Bone marrow (tissue), 2 donors: ENCODE data around the gene MORC3.
"Not testable (repeated sequence)": the region's sequence is repeated elsewhere in the genome, so short reads cannot be mapped to it uniquely, and the experiment has no call there.

Experiments
- DNase-seq, 2 donors: peaks; one replicate each; lab custom pipeline; 2025; lab: John Stamatoyannopoulos, UW

The MORC3 gene

GRCh38 chr21:36319767-36320420 lies at the start of gene MORC3:
TSS of gene MORC3 (plus strand) at chr21:36320197. CDS start at chr21:36320265, 68 bp downstream.
- DNase-seq: peak; percentile 94 to 99

- DNase-seq: not testable (repeated sequence)
Measured at GRCh38 chr21:36270786-36271695, 49.0 kb upstream of the MORC3 start.

- DNase-seq: no peak
Measured at GRCh38 chr21:36274128-36274527, 45.9 kb upstream of the MORC3 start.

DNA sequence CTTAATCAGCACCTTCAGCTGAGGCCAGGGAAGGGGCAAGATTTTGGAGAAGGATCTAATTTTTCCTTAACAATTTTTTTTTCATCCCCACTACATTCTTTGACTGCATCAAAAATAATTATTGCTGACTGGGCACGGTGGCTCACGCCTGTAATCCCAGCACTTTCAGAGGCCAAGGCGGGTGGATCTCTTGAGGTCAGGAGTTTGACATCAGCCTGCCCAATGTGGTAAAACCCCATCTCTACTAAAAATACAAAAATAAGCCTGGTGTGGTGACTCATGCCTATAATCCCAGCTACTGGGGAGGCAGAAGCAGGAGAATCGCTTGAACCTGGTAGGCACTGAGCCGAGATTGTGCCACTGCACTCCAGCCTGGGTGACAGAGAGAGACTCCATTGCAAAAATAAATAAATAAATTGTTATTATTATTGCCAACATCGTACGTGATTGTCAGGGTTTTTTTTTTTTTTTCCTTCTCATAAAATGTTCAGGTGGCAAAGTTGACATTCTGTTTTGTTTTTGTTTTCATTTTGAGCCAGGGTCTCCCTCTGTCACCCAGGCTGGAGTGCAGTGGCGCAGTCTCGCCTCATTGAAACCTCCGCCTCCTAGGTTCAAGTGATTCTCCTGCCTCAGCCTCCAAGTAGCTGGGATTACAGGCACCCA lies 37.3 kb upstream of the MORC3 start:
- DNase-seq: no peak

GRCh38 chr21:36283231-36283622 lies 36.8 kb upstream of the MORC3 start:
- DNase-seq: not testable (repeated sequence)

GRCh38 chr21:36288651-36289243 lies 31.2 kb upstream of the MORC3 start:
- DNase-seq: no peak

DNA sequence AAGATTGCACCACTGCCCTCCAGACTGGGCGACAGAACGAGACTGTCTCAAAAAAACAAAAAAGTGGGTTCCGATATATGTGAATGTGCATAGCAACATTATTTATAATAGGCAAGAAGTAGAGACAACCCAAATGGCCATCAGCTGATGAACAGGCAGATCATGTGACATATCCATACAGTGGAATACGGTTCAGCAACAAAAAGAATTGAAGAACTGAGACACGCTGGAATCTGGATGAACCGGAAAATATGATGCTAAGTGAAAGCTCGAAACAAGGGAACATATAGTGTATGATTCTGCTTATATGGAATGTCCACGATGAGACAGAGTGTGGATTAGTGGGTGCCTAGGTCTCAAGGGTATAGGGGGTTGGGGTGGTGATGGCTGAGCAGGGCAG lies 28.5 kb upstream of the MORC3 start:
- DNase-seq: no peak

- no peak for DNase-seq
Measured at GRCh38 chr21:36297406-36297937, 22.5 kb upstream of the MORC3 start.

DNA sequence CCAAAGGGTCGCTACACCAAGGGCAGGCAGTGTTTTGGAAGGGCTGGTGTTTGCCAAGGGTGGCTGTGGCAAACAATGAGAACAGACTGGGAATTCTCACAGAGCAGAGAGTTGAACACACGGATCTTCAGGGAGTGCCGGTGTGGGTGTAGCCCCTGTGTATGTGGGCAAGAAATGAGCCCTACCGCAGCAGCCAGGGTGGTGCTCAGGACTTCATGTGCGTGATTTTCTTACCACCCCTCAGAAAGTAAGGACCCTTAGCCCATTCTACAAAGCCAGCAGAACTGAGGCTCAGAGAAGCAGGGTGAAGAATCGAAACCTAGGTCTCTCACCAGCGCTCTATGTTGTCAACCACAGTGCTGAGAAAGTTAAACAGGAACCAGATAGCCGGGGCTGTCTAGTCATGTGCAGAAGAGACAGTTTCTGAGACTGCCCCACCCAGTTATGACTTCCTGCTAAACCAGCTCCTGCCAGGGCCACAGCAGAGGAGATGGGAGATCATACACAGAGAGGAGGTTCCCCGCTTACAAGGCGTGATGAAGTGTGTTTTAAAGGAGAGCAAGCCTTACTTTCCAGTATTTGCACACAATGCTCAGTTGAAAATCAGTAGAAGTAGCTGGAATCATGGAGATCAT lies 21.9 kb upstream of the MORC3 start:
- peak; percentile 18 to 97 for DNase-seq

DNA sequence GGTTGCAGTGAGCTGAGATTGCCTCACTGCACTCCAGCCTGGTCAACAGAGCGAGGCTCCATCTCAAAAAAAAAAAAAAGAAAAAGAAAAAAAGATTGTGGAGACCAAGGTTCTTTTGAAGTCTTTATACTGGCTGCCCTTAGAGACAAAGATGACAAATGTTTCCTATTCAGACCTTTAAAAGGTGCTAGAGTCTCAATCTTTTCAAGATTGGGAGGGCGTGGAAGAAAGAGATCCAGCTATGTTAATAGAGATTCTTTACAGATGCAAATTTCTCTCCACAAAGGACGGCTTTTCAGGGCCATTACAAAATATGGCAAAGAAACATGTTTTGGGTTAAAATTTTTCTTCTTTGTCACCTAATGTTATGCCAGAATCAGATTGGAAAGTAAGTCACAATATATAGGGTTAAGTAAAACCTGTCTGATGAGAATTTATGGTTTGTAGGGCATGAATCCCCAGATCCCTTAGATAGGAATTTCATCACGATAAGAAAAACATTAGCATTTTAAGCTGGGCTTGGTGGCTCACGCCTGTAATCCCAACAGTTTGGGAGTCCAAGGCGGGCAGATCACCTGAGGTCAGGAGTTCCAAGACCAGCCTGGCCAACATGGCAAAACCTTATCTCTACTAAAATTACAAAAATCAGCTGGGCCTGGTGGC lies 13.0 kb upstream of the MORC3 start:
- DNase-seq: no peak

- no peak for DNase-seq
Measured at GRCh38 chr21:36310016-36310415, 10.0 kb upstream of the MORC3 start.

DNA sequence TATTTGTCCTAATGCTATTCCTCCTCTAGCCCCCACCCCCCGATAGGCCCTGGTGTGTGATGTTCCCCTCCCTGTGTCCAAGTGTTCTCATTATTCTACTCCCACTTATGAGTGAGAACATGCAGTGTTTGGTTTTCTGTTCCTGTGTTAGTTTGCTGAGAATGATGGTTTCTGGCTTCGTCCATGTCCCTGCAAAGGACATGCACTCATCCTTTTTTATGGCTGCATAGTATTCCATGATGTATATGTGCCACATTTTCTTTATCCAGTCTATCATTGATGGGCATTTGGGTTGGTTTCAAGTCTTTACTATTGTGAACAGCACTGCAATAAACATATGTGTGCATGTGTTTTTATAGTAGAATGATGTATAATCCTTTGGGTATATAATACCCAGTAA lies 6.6 kb upstream of the MORC3 start:
- DNase-seq: not testable (repeated sequence)

- DNase-seq: not testable (repeated sequence)
Measured at GRCh38 chr21:36316045-36316444, 4.0 kb upstream of the MORC3 start.

DNA sequence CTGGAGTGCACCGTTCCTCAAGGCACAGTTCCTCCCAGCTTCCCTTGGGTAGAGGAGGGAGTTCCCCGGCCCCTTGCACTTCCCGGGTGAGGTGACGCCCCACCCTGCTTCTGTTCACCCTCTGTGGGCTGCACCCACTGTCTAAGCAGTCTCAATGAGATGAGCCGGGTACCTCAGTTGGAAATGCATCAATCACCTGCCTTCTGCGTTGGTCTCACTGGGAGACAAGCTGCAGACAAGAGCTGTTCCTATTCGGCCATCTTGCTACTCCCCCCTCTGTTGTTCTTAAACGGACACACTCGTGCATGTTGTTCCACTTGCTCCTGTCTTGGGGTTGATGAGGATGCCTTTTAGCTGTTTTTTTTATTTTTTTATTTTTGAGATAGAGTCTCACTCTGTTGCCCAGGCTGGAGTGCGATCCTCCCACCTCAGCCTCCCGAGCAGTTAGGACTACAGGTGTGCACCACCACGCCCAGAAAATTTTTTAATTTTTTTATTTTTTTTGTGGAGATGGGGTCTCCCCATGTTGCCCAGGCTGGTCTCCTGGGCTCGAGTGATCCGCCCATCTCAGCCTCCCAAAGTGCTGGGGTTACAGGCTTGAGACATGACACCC lies 3.0 kb upstream of the MORC3 start:
- no peak for DNase-seq

DNA sequence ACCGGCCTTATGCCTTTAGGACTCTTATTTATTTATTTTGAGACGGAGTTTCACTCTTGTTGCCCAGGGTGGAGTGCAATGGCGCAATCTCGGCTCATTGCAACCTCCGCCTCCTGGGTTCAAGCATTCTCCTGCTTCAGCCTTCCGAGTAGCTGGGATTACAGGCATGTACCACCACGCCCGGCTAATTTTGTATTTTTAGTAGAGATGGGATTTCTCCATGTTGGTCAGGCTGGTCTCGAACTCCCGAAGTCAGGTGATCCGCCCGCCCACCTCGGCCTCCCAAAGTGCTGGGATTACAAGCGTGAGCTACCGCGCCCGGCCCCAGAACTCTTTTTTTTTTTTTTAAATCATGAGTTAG lies 611 bp upstream of the MORC3 start:
- DNase-seq: not testable (repeated sequence)

- DNase-seq: peak; percentile 53 to 86
Measured at GRCh38 chr21:36320421-36321324, 676 bp downstream of the MORC3 start.

DNA sequence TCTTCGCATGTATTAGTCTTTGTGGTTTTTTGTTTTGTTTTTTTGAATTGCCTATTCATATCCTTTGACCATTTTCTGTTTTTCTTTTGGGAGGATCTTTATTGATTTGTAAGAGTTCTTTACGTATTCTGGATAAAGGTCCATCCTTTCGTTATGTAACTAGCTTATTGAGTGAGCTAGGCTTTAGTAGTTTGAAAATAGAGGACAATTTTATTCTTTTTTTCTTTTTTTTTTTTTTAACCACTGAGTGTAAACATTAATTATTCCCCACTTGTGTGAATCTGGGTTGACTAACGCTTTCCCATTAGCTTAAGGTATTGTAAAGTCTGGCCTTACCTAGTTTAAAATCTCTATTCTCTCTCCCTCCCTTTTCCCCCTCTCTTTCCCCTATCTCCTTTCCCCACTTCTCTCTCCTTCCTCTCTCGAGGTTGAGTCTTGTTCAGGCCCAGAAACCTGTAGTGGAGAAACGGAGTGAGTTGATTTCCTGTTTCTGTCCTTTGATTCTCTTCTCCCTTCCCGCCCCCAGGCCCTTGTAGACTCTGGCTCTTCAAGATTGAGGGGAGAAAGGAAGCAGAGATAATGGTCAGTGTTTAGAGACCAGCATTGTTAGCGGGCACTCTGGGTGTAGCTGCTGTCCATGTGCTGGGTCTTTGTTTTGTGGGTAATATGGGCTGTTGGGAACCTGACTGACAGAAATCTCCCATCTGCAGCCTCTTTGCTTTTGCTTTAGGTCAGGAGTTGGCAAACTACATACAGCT lies 1.5 kb downstream of the MORC3 start:
- peak in 1 of 2 donors; percentile 23 for DNase-seq

DNA sequence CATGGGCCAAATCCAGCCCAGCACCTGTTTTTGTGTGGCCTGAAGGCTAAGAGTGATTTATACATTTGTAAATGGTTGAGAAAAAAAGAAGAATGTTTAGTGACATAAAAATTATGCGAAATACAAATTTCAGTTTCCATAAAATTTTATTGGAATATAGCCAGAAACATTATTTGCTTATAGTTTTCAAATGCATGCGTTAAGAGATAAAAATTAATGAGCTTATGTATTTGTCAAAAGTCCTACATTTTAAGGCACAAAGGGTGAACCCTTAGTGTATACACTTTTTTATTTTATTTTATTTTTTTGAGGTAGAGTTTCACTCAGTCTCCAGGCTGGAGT lies 2.1 kb downstream of the MORC3 start:
- no peak for DNase-seq

- peak in 1 of 2 donors; percentile 85 for DNase-seq
Measured at GRCh38 chr21:36323032-36323431, 3.0 kb downstream of the MORC3 start.
